LNCaP clone FGC (cell line): ENCODE measurements around the gene C6orf89.

Experiments used
- DNase-seq: peaks from one replicate; pipeline ENCODE4 v3.0.0-alpha.2; 2011; ENCODE audit warnings: low read depth
- H3K4me3 ChIP-seq: 2 replicates; pipeline ENCODE4 v1.5.1; 2011; ENCODE audit warnings: mild to moderate bottlenecking, low read depth, low read length, control low read depth
- TF ChIP-seq, protein P1 (sequence below): IDR thresholded peaks from 2 replicates; pipeline ENCODE4 v1.5.1; 2012; ENCODE audit warnings: mild to moderate bottlenecking; ENCODE audit not compliant: control insufficient read depth, insufficient read depth; ENCODE audit errors: extremely low read depth

Gene C6orf89

DNA sequence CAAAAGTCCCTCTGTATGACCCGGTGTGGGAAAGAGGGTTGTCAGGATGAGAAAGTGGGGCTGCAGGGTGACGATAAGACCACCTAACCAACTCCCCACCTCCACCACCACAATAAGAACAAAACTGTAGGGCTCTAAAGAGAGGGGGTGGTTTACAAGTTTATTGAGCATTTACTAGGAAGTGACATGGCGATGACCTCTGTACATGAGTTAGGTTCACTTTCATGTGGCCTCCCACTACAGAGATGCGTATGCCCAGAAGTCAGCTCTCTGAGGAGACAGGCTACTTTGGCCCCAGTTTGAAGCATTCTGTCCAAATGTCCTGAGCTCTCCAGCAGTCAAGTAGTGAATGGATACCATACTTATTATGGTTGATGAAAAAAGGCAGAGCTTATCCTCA is 40.1 kb downstream of the C6orf89 start:
- TF ChIP-seq, protein P1, sequence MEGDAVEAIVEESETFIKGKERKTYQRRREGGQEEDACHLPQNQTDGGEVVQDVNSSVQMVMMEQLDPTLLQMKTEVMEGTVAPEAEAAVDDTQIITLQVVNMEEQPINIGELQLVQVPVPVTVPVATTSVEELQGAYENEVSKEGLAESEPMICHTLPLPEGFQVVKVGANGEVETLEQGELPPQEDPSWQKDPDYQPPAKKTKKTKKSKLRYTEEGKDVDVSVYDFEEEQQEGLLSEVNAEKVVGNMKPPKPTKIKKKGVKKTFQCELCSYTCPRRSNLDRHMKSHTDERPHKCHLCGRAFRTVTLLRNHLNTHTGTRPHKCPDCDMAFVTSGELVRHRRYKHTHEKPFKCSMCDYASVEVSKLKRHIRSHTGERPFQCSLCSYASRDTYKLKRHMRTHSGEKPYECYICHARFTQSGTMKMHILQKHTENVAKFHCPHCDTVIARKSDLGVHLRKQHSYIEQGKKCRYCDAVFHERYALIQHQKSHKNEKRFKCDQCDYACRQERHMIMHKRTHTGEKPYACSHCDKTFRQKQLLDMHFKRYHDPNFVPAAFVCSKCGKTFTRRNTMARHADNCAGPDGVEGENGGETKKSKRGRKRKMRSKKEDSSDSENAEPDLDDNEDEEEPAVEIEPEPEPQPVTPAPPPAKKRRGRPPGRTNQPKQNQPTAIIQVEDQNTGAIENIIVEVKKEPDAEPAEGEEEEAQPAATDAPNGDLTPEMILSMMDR, result no peak
- no peak overlapping the region for H3K4me3 ChIP-seq
- no peak for DNase-seq

DNA sequence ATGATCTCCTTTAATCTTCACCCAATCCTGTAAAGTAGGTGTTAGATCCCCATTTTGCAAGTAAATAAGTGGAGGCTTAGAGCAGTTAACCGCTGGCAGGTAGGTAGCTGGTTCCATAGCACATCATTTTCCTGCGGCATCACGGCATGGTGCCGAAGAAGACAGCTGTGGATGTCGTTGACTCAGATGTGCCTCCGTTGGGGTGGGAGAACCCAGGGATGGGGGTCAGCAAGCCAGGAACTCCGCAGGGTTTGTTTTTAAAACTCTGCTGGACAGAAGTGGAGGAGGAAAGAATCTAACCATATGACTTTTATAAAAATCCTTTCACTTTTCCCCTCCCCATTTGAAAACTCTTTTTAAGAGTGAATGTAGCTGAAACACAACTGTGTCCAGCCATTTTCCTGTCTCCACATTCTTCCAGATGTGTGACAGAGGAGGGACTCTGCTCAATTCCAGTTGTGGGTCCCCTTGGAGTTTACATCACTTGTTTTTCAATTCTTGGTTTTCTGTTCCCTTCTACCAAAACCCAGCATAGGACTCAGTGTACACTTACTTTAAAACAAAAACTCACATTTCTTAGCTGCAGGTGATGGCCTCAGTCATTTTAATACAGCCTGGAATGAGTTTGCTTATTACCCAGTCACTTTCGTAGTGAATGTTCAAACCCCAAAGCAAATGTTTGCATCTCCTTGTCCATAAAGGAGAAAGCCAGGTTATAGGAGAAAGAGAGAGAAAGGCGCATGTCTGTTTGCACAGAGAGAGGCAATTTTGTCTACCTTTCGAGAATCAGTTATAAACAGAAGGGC is 41.2 kb downstream of the C6orf89 start:
- H3K4me3 ChIP-seq, result no peak overlapping the region
- DNase-seq, result no peak
- TF ChIP-seq, protein P1, result no peak

DNA sequence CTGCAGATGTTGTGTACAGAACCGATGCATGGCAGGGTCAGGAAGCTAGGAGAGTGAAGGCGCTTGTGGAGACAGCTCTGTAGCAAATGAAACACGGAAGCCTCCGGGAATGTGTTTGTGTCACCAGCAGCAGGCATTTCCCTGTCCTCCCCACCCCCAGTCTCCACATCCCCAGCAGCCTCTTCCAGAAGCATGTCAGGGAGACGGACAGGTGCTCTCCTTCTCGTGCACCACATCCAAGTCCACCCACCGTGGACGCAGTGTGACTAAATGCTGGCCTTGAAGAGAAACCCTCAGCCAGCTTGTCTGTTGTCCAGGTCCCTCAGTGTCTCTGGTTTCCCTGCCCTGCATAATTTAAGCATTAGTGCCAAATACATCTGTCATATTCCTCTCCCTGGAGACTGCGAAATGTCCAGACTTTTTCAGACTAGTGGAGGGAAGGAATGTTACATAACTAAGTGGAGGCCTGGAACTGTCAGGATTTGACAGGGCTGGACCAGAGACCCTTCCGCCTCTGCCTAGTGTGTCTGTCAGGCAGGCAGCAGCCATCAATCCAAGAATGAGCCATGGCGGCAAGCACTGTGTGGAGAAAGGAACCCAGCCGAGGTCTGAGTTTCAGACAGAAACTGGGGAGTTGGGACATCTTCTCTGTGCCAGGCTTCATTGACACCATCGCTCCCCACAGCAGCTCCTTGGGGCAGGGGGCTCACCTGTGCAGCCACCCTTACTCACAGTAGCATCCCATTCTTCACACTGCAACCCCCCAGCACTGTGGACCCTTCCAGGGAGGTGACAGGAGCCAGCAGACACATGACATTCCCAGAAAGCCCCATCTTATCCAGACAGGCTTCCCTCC is 42.2 kb downstream of the C6orf89 start:
- no peak overlapping the region for H3K4me3 ChIP-seq
- TF ChIP-seq, protein P1, result no peak
- DNase-seq, result no peak

DNA sequence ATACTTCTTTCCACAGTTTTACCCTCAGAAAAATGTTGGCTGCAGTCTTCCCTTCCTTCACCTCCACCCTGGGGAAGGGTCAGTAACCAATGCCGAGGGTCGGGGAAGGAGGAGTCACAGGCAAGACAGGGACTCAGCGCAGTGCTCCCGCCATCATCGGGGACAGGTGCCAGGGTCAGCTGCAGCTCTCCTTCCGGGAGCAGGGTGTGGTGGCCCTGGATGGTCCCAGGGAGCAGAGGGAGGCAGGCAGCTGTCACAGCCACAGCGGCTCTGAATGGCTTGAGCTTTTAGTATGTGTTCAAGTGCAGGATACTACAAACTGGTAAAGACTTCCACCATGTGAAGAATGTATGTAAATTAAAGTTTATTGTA is 42.8 kb downstream of the C6orf89 start:
- no peak overlapping the region for H3K4me3 ChIP-seq
- TF ChIP-seq, protein P1, result no peak

DNA sequence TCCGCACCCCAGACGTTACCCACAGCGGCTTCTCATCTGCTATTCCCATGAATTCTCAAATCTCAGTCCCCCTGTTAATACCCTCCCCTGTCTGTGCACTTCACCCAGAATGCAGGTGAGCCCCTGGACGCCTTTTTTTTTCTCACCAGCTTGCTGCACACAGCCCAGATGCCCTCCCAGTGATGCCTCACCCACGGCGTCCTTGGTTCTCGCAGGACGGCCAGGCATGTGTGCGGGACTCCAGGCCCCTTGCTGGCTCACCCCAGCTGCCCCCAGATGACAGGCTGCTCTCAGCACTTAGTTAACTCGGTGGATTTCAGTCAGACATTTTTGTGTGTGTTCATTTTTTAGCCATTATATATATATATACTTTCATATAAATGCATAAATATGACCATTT is 43.4 kb downstream of the C6orf89 start:
- TF ChIP-seq, protein P1, result no peak
- no peak overlapping the region for H3K4me3 ChIP-seq
- DNase-seq, result no peak

More for the DNA sequence above, 42.8 kb downstream of the C6orf89 start:
- DNase-seq, result no peak

DNA sequence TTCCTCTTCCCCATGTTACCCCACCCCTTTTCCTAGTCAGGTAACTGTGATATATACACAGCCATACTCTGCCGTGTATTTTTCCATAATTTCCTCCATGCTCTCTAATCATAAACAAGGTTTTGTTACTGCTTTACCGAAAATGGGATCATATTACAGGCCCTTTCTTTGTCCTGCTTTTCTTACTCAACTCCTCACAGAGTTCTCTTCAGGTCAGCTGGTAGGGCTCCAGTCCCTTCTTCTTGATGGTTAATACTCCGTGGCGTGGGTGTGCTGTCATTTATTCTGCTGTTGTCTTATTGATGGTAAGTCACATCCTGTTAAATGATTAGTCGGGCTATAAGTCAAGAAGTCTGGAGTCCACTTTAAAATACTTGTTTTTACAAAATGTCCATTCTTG is 43.9 kb downstream of the C6orf89 start:
- H3K4me3 ChIP-seq, result no peak overlapping the region
- DNase-seq, result no peak
- TF ChIP-seq, protein P1, result no peak
